Measurements from ENCODE around the gene SREBF1. TPM values are rescaled to one million over a fixed set of nuclear protein-coding genes. Genes with fewer than 3 reads are reported as not detected.

The SREBF1 gene
- total RNA-seq, 1 experiment from 2014 or later: 298 TPM

DNA sequence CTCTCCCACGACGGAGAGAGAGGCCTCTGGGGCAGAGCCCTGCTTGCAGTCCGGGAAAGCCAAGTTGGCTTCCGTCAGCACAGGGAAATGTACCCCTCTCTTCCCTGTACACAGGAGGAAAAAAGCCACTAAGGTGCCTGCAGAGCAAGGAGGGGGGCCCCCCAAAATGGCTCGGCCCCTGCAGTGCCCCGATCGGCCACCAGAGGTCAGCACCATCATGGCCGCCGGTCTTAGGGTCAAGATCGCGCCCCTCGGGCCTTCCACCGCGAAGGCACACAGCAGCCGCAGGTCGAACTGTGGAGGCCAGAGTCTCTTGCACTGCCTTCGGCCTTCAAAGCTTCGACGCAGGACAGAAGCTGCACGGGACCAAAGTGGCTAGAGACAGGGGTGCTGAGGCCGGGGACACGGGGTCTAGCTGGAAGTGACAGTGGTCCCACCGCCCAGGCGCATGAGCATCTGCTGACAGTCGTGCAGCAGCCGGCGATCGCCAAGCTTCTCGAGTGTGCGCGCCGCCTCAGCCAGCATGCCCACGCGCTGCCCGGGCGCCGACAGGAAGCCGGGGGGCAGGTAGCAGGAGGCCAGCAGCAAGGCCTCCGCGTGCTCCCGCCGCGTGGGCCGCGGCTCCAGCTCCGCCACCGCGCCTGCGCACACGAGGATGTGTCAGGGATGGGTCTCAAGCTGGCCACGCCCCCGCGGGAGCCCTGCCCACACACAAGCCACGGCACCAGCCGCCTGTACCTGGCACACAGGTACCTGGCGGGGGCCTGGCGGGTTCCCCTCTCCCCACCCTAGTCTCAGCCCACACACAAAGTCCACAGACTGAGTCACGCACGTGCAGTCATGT, 24.4 kb downstream of the SREBF1 start (continued):
- TF ChIP-seq SRF (IDR thresholded peaks at IDR 0.05; ENCODE audit: low read depth) (no peak), JUND (IDR thresholded peaks at IDR 0.05) (no peak), SIN3A (IDR thresholded peaks at IDR 0.05; ENCODE audit: low read depth) (no peak)
- TF ChIP-seq, protein P1, sequence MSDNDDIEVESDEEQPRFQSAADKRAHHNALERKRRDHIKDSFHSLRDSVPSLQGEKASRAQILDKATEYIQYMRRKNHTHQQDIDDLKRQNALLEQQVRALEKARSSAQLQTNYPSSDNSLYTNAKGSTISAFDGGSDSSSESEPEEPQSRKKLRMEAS (IDR thresholded peaks at IDR 0.05): no peak

DNA sequence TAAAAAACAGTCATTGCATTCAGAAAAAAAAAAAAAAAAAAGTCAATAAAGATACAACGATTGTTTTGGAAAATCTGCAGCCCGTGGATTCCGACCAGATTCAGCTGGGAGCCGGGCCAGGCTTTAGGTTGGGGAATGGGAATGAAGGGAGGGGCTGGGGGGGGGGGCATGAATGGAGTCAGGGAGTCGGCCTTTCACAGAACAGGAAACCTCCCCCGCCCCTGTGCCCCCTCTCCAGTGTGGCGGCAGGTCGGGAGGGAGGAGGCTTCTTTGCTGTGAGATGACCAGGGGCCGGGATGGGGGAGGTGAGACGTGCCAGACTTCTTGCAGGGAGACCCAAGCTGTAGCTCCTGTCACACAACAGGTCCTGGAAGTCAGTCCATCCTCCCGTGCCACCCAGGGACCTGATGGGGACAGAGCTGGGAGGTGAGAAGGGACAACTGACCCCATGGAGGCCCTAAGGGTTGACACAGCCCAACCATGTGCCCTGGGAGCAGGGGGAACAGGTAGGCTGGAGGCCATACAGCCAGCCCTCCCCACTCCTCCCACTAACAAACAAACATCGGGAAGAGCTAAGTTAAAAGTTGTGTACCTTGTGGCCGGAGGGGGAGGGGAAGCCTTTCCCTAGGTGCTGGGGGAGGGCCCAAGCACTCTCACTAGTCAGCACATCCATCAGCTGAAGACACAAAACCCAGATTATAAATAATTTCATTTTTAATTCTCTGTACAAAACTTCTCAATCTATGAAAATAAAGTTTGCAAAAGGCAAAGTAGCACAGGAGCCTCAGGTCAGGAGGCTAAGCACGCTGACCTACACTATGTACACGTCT, 25.2 kb downstream of the SREBF1 start:
- peak; percentile 7 for ATAC-seq
- H3K79me2 ChIP-seq (ENCODE audit: insufficient read depth, low read length): peaks cover 13% of the 10 kb centered on the region; the same call in 1 of the 2 replicates
- H3K27me3 ChIP-seq (ENCODE audit: insufficient read depth, low read length): no peaks in the 10 kb centered on the region
- peaks cover 8 to 29% of the 10 kb centered on the region in 2 experiments; a peak in 3 of 4 replicates for H3K4me1 ChIP-seq (ENCODE audit: control insufficient read depth in 1 of 2, insufficient read depth in 2 of 2, low read length in 2 of 2)
- peak overlapping the region; percentile 54 for H3K27ac ChIP-seq (ENCODE audit: low read depth, low read length)
- no peak overlapping the region for H3K4me3 ChIP-seq (replicated peaks in 1 of 2; ENCODE audit: low read depth in 1 of 2, low read length in 2 of 2)
- ChIA-PET CTCF (interaction anchor here (0.7 to 1.7 kb wide), 8 partner anchors 9 to 222 kb away, joined by 3 to 4 read pairs (median 3); no protein-coding TSS in a partner anchor), POLR2A (interaction anchor here (0.7 to 1.2 kb wide), 2 partner anchors 9 to 24 kb away, joined by 3 to 6 read pairs; no protein-coding TSS in a partner anchor), RAD21 (ENCODE audit: low non-redundant PET in 1 of 2, low total read pairs in 2 of 2, uncharacterized antibody in 2 of 2, unreplicated experiment in 2 of 2) (interaction anchor here in 1 of 2 experiments (0.7 to 1.0 kb wide), 2 partner anchors 29 to 107 kb away, joined by 3 read pairs; no protein-coding TSS in a partner anchor)
- H3K9ac ChIP-seq (ENCODE audit: low read length): no peak overlapping the region
- H4K20me1 ChIP-seq (ENCODE audit: insufficient read depth): no peaks in the 10 kb centered on the region
- no peaks in the 10 kb centered on the region for H3K9me3 ChIP-seq (ENCODE audit: control insufficient read depth in 1 of 2, insufficient read depth in 1 of 2, low read depth in 1 of 2, low read length in 2 of 2)
- no peak overlapping the region for H2AFZ ChIP-seq (ENCODE audit: low read depth, low read length, poor library complexity, severe bottlenecking)
- BruUV-seq (replicated peaks): no TSS peak
- intact Hi-C loops (cut with micrococcal nuclease): loop anchor here (1.0 to 5.0 kb wide), 3 partner anchors 49 to 221 kb away; no protein-coding TSS in a partner anchor
- no peak for DNase-seq (ENCODE audit: low read depth, low spot score)
- H3K4me2 ChIP-seq (ENCODE audit: low read length): peak overlapping the region; percentile 5; the same call in 1 of the 2 replicates
- H3K36me3 ChIP-seq (ENCODE audit: control insufficient read depth in 1 of 2, insufficient read depth in 2 of 2, low read length in 2 of 2): peaks cover 13 to 45% of the 10 kb centered on the region in 2 experiments
- no peaks in the 10 kb centered on the region for H3K9me2 ChIP-seq (ENCODE audit: insufficient read depth)
- TF ChIP-seq POLR2AphosphoS5 (IDR thresholded peaks at IDR 0.05; ENCODE audit: low read depth, low read length): peak; percentile 9; the same call in 1 of the 2 replicates
- TF ChIP-seq, protein P2, sequence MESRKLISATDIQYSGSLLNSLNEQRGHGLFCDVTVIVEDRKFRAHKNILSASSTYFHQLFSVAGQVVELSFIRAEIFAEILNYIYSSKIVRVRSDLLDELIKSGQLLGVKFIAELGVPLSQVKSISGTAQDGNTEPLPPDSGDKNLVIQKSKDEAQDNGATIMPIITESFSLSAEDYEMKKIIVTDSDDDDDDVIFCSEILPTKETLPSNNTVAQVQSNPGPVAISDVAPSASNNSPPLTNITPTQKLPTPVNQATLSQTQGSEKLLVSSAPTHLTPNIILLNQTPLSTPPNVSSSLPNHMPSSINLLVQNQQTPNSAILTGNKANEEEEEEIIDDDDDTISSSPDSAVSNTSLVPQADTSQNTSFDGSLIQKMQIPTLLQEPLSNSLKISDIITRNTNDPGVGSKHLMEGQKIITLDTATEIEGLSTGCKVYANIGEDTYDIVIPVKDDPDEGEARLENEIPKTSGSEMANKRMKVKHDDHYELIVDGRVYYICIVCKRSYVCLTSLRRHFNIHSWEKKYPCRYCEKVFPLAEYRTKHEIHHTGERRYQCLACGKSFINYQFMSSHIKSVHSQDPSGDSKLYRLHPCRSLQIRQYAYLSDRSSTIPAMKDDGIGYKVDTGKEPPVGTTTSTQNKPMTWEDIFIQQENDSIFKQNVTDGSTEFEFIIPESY (IDR thresholded peaks at IDR 0.05; ENCODE audit: extremely low read depth, insufficient replicate concordance, low read length): no peak
- 0 out of 2 replicates have a peak, but pooled peaks have one; percentile 10 for TF ChIP-seq JUND (IDR thresholded peaks at IDR 0.05)
- TF ChIP-seq SP1 (IDR thresholded peaks at IDR 0.05; ENCODE audit: low read depth): no peak
- TF ChIP-seq POLR2A (IDR thresholded peaks at IDR 0.05; ENCODE audit: borderline replicate concordance, extremely low read depth, insufficient read depth, insufficient read length): no peak
- no peak for TF ChIP-seq YY1 (IDR thresholded peaks at IDR 0.05; ENCODE audit: extremely low read depth, insufficient replicate concordance, low read depth, low read length)
- no peak for TF ChIP-seq ELF1 (IDR thresholded peaks at IDR 0.05; ENCODE audit: borderline replicate concordance, low read depth)
- TF ChIP-seq, protein P3, sequence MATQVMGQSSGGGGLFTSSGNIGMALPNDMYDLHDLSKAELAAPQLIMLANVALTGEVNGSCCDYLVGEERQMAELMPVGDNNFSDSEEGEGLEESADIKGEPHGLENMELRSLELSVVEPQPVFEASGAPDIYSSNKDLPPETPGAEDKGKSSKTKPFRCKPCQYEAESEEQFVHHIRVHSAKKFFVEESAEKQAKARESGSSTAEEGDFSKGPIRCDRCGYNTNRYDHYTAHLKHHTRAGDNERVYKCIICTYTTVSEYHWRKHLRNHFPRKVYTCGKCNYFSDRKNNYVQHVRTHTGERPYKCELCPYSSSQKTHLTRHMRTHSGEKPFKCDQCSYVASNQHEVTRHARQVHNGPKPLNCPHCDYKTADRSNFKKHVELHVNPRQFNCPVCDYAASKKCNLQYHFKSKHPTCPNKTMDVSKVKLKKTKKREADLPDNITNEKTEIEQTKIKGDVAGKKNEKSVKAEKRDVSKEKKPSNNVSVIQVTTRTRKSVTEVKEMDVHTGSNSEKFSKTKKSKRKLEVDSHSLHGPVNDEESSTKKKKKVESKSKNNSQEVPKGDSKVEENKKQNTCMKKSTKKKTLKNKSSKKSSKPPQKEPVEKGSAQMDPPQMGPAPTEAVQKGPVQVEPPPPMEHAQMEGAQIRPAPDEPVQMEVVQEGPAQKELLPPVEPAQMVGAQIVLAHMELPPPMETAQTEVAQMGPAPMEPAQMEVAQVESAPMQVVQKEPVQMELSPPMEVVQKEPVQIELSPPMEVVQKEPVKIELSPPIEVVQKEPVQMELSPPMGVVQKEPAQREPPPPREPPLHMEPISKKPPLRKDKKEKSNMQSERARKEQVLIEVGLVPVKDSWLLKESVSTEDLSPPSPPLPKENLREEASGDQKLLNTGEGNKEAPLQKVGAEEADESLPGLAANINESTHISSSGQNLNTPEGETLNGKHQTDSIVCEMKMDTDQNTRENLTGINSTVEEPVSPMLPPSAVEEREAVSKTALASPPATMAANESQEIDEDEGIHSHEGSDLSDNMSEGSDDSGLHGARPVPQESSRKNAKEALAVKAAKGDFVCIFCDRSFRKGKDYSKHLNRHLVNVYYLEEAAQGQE (IDR thresholded peaks at IDR 0.05; ENCODE audit: low read depth): no peak
- no peak for TF ChIP-seq TCF7L2 (IDR thresholded peaks at IDR 0.05; ENCODE audit: borderline replicate concordance, extremely low read depth, insufficient read depth, insufficient read length)
- TF ChIP-seq, protein P4, sequence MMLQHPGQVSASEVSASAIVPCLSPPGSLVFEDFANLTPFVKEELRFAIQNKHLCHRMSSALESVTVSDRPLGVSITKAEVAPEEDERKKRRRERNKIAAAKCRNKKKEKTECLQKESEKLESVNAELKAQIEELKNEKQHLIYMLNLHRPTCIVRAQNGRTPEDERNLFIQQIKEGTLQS (IDR thresholded peaks at IDR 0.05): no peak
- TF ChIP-seq, protein P1 (IDR thresholded peaks at IDR 0.05): no peak

Data from HCT116 (cell line).